Endothelial cell of umbilical vein (primary cell): ENCODE measurements around the gene AMER3. TPM values are rescaled to one million over a fixed set of nuclear protein-coding genes. Genes with fewer than 3 reads are reported as not detected.

ENCODE experiments used
- BruUV-seq: library from RNA; stranded (reverse); fragments of 400-500 nt; replicated peaks from 2 replicates; lab custom pipeline; 2021; lab: Mats Ljungman, UMichigan
- CTCF ChIA-PET: fragments of 300-600, 350-600 bp; sonication (Branson Sonifier 250); formaldehyde crosslinking; loops from one replicate; lab custom pipeline; 2021; ENCODE audit warnings: antibody characterized with exemption, inconsistent platforms; lab: Charles Lee
- POLR2A ChIA-PET: fragments of 300-600, 350-600 bp; sonication (Branson Sonifier 250); formaldehyde crosslinking; loops from one replicate; lab custom pipeline; 2021; ENCODE audit warnings: antibody characterized with exemption, inconsistent platforms; lab: Charles Lee
- DNase-seq: peaks from one replicate; pipeline ENCODE4 v3.0.0-alpha.2; 2011; ENCODE audit warnings: low read depth, low spot score
- FAIRE-seq: peaks from 2 replicates; lab custom pipeline; 2011; peaks lifted over from hg19 to GRCh38; lab: Jason Lieb, UNC
- H2AFZ ChIP-seq: 2 replicates; pipeline ENCODE4 v1.6.0; 2012; ENCODE audit warnings: low read depth, low read length, control low read depth, inconsistent platforms
- H3K27ac ChIP-seq: 2 replicates; pipeline ENCODE4 v1.5.1; 2011; ENCODE audit warnings: low read depth, mild to moderate bottlenecking, control low read depth, low read length, moderate library complexity; ENCODE audit not compliant: insufficient read depth
- H3K27me3 ChIP-seq, 2 experiments: 2 replicates each; pipeline versions ENCODE4 v1.6.0 to v1.6.1; 2011; ENCODE audit warnings: low read length in 2 of 2, mixed read lengths in 1 of 2; ENCODE audit not compliant: control insufficient read depth in 2 of 2, insufficient read depth in 2 of 2
- H3K36me3 ChIP-seq, 2 experiments: 2 replicates in 1 of 2; 3 replicates in 1 of 2; pipeline ENCODE4 v1.5.1; 2011; ENCODE audit warnings: low read length in 2 of 2, mild to moderate bottlenecking in 1 of 2, moderate library complexity in 1 of 2; ENCODE audit not compliant: control insufficient read depth in 2 of 2, insufficient read depth in 2 of 2; ENCODE audit errors: extremely low read depth in 1 of 2
- H3K4me1 ChIP-seq: 3 replicates; pipeline ENCODE4 v1.5.1; 2011; ENCODE audit warnings: mild to moderate bottlenecking, low read length; ENCODE audit not compliant: control insufficient read depth, insufficient read depth; ENCODE audit errors: extremely low read depth
- H3K4me2 ChIP-seq: 2 replicates; pipeline ENCODE4 v1.6.1; 2011; ENCODE audit warnings: low read length, control low read depth, mixed read lengths; ENCODE audit not compliant: insufficient read depth
- H3K4me3 ChIP-seq, 3 experiments: fragments of 200-600 bp in 1 of 3; sonication (generic), shearing (Covaris generic) in 1 of 3; replicated peaks in 1 of 3; 2 replicates each; pipeline ENCODE4 v1.5.1; 2011 to 2016; ENCODE audit warnings: control low read depth in 3 of 3, low read length in 3 of 3, mild to moderate bottlenecking in 2 of 3, inconsistent platforms in 1 of 3, low read depth in 1 of 3, moderate library complexity in 1 of 3; ENCODE audit not compliant: insufficient read depth in 1 of 3
- H3K79me2 ChIP-seq: 2 replicates; pipeline ENCODE4 v1.6.0; 2012; ENCODE audit warnings: low read length, inconsistent platforms; ENCODE audit not compliant: control insufficient read depth, insufficient read depth
- H3K9ac ChIP-seq: replicated peaks from 2 replicates; pipeline ENCODE3; 2011; ENCODE audit warnings: low read length, control low read depth; ENCODE audit not compliant: insufficient read depth; ENCODE audit errors: extremely low read depth
- H3K9me1 ChIP-seq: replicated peaks from 3 replicates; pipeline ENCODE4 v1.6.0; 2011; ENCODE audit warnings: mild to moderate bottlenecking, low read length; ENCODE audit not compliant: control insufficient read depth, insufficient read depth; ENCODE audit errors: extremely low read depth
- H3K9me3 ChIP-seq: replicated peaks from 2 replicates; pipeline ENCODE4 v1.5.1; 2012; ENCODE audit warnings: low read length, inconsistent platforms; ENCODE audit not compliant: control insufficient read depth, insufficient read depth
- H4K20me1 ChIP-seq: replicated peaks from 2 replicates; pipeline ENCODE3; 2011; ENCODE audit warnings: mild to moderate bottlenecking, low read length; ENCODE audit not compliant: control insufficient read depth, insufficient read depth; ENCODE audit errors: extremely low read depth
- EZH2 ChIP-seq: IDR thresholded peaks from 2 replicates; pipeline ENCODE4 v1.6.1; 2012; ENCODE audit warnings: borderline replicate concordance, low read depth, mild to moderate bottlenecking, moderate library complexity, low read length, inconsistent platforms; ENCODE audit not compliant: severe bottlenecking
- FOS ChIP-seq: IDR thresholded peaks from 2 replicates; pipeline ENCODE4 v1.6.1; 2011; ENCODE audit warnings: mild to moderate bottlenecking, low read length, moderate library complexity, borderline replicate concordance; ENCODE audit not compliant: insufficient read depth
- GATA2 ChIP-seq: IDR thresholded peaks from 2 replicates; pipeline ENCODE4 v1.7.0; 2011; ENCODE audit warnings: low read depth, mild to moderate bottlenecking, moderate library complexity, mixed read lengths, low read length; ENCODE audit not compliant: insufficient read length, insufficient read depth
- JUN ChIP-seq: IDR thresholded peaks from 2 replicates; pipeline ENCODE4 v1.6.1; 2011; ENCODE audit warnings: borderline replicate concordance, low read depth; ENCODE audit not compliant: insufficient read length, insufficient read depth
- MYC ChIP-seq: IDR thresholded peaks from one replicate; pipeline ENCODE4 v1.6.1; 2011; ENCODE audit warnings: mild to moderate bottlenecking, low read depth, low read length
- POLR2A ChIP-seq: IDR thresholded peaks from 2 replicates; pipeline ENCODE4 v1.6.1; 2012; ENCODE audit warnings: low read depth, mild to moderate bottlenecking, control low read depth, low read length
- POLR2AphosphoS5 ChIP-seq: IDR thresholded peaks from 2 replicates; pipeline ENCODE4 v1.6.1; 2012; ENCODE audit warnings: low read depth, mild to moderate bottlenecking, control low read depth, low read length, moderate library complexity; ENCODE audit not compliant: insufficient read depth
- dilution Hi-C: fragments of 300-500 bp; cut with MboI; formaldehyde crosslinking; loops from one replicate; pipeline ENCODE4 v1.15.0; 2019; ENCODE audit warnings: low sequenced_read_pairs; ENCODE audit not compliant: extremely low pct_ligation_motif_present
- intact Hi-C: fragments of 100-400 bp; cut with micrococcal nuclease; formaldehyde crosslinking; loops from one replicate; pipeline ENCODE4 v1.10.0; 2022
- polyA plus RNA-seq, 4 experiments: library from polyadenylated mRNA; depleted of rRNA in 3 of 4; stranded (reverse) in 3 of 4; unstranded in 1 of 4; fragments of >200 nt; gene quantifications; 2 replicates each; pipeline versions ENCODE4 v1.2.1 to v1.2.3, GENCODE V29; 2011 to 2012; ENCODE audit warnings: missing spikeins in 1 of 4
- total RNA-seq: library from RNA; stranded (reverse); gene quantifications from 2 replicates; pipeline ENCODE4 v1.2.3, GENCODE V29; 2021
- TF ChIP-seq, protein P1 (sequence below): IDR thresholded peaks from 2 replicates; pipeline ENCODE4 v1.6.1; 2011; ENCODE audit not compliant: insufficient read depth, insufficient read length
- TF ChIP-seq, protein P2 (sequence below), 2 donors: IDR thresholded peaks; 1 replicate in 1 of 2; 2 replicates in 1 of 2; pipeline ENCODE4 v1.5.1; 2011; ENCODE audit warnings: low read length in 2 of 2, mild to moderate bottlenecking in 2 of 2, moderate library complexity in 2 of 2, control low read depth in 1 of 2, inconsistent platforms in 1 of 2, low read depth in 1 of 2; ENCODE audit not compliant: insufficient read depth in 1 of 2; ENCODE audit errors: extremely low read depth in 1 of 2

Gene AMER3
- total and polyA plus RNA-seq, 2 donors (not counting 3 experiments of a cell fraction or from before 2014, with no cell fraction given), result not detected

DNA sequence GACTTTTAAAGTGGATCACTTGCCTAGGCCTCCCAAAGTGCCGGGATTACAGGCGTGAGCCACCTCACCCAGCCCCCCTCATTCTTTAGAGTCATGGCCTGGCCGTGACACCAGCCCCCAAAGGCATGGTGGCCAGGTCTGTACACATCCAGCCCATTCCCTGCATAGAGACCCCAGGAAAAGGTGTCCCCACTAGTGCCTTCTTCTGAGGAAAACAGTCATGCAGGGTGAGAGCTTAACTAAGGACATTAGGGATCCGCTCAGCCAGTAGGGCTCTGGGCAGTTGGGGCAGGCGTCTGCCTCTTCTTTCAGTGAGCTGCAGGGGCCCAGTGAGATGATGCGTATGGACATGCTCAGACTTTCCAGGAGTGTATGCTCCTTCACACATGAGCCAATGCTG, 5.7 kb upstream of the AMER3 start:
- no TSS peak for BruUV-seq
- POLR2A ChIA-PET, result no interaction called here

DNA sequence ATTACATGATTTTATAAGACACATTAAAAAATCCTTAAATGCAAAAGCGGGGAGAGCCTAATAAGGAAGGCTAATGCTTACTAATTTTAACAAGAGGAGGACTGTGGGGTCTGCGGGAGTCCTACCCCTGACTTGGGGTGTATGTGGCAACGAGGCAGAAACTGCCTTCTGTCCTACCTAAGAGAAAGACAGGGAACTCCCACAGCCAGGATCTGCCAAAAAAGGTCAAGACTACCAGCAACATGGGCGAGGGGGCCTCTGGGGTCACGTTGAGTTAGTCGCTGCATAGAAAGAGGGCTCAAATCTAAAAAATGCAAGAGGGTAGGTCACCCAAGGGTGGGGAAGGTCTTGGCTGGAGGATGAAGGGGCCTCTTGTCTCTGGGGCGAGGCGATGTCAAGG, 529 bp upstream of the AMER3 start:
- H3K4me1 ChIP-seq, result no peaks in the 10 kb centered on the region
- H3K27ac ChIP-seq, result no peak overlapping the region
- H2AFZ ChIP-seq, result no peak overlapping the region
- intact Hi-C loops, result no loop called here
- no peak for FAIRE-seq
- no peak overlapping the region for H3K4me3 ChIP-seq
- H4K20me1 ChIP-seq, result no peaks in the 10 kb centered on the region
- H3K27me3 ChIP-seq, result peaks cover 4% of the 10 kb centered on the region in 2 experiments
- DNase-seq, result no peak
- POLR2A ChIA-PET, result no interaction called here
- H3K36me3 ChIP-seq, result no peaks in the 10 kb centered on the region
- no peaks in the 10 kb centered on the region for H3K79me2 ChIP-seq
- CTCF ChIA-PET, result no interaction called here
- no peaks in the 10 kb centered on the region for H3K9me3 ChIP-seq
- no peak overlapping the region for H3K9ac ChIP-seq
- H3K4me2 ChIP-seq, result no peak overlapping the region
- no peaks in the 10 kb centered on the region for H3K9me1 ChIP-seq
- BruUV-seq, result no TSS peak
- dilution Hi-C loops, result no loop called here
- no peak for TF ChIP-seq POLR2AphosphoS5
- no peak for TF ChIP-seq GATA2
- no peak for TF ChIP-seq EZH2
- TF ChIP-seq MYC, result no peak
- TF ChIP-seq, protein P1, sequence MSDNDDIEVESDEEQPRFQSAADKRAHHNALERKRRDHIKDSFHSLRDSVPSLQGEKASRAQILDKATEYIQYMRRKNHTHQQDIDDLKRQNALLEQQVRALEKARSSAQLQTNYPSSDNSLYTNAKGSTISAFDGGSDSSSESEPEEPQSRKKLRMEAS, result no peak
- TF ChIP-seq, protein P2, sequence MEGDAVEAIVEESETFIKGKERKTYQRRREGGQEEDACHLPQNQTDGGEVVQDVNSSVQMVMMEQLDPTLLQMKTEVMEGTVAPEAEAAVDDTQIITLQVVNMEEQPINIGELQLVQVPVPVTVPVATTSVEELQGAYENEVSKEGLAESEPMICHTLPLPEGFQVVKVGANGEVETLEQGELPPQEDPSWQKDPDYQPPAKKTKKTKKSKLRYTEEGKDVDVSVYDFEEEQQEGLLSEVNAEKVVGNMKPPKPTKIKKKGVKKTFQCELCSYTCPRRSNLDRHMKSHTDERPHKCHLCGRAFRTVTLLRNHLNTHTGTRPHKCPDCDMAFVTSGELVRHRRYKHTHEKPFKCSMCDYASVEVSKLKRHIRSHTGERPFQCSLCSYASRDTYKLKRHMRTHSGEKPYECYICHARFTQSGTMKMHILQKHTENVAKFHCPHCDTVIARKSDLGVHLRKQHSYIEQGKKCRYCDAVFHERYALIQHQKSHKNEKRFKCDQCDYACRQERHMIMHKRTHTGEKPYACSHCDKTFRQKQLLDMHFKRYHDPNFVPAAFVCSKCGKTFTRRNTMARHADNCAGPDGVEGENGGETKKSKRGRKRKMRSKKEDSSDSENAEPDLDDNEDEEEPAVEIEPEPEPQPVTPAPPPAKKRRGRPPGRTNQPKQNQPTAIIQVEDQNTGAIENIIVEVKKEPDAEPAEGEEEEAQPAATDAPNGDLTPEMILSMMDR (IDR thresholded peaks at IDR 0.05; ENCODE audit: extremely low read depth in 1 of 2, insufficient read depth in 1 of 2, low read depth in 1 of 2, low read length in 2 of 2), result no peak
- TF ChIP-seq FOS, result no peak
- TF ChIP-seq JUN, result no peak
- no peak for TF ChIP-seq POLR2A

More for the DNA sequence above, 5.7 kb upstream of the AMER3 start:
- no peaks in the 10 kb centered on the region for H3K79me2 ChIP-seq
- H2AFZ ChIP-seq, result no peak overlapping the region
- H3K4me3 ChIP-seq, result no peak overlapping the region
- CTCF ChIA-PET, result no interaction called here
- dilution Hi-C loops (no loop called here), intact Hi-C loops (no loop called here)
- no peak overlapping the region for H3K9ac ChIP-seq
- no peaks in the 10 kb centered on the region for H3K27me3 ChIP-seq
- no peaks in the 10 kb centered on the region for H3K9me3 ChIP-seq
- no peak overlapping the region for H3K27ac ChIP-seq
- H3K36me3 ChIP-seq, result no peaks in the 10 kb centered on the region
- no peaks in the 10 kb centered on the region for H3K4me1 ChIP-seq
- H3K4me2 ChIP-seq, result no peak overlapping the region
- H4K20me1 ChIP-seq, result no peaks in the 10 kb centered on the region
- no peaks in the 10 kb centered on the region for H3K9me1 ChIP-seq
- TF ChIP-seq POLR2A (no peak), MYC (no peak), POLR2AphosphoS5 (no peak), FOS (no peak), EZH2 (no peak)
- DNase-seq (no peak), FAIRE-seq (no peak)
